ENCODE results near the gene TMCC3. TPM values are rescaled to one million over a fixed set of nuclear protein-coding genes. Genes with fewer than 3 reads are reported as not detected.

The TMCC3 gene
- total RNA-seq, 1 donor from 2014 or later: 48.1 TPM

DNA sequence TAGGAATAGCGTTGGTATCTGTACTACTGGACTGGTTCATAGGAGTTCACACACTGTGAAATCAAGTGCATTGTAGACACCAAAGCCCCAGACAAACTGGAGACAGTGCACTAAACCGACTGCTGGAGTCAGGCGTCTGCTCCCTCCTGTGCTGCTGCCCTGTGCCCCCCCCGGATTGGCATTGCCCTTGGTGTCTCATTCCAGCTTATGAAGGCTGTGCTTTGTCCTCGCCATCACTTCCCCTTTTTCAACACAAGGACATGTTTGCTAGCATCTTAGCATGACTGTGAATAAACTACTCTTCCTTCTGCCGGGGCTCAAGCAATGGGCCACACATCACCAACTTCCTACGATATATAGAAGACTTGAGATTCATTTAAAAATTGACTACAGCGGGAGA is 84.0 kb downstream of the TMCC3 start:
- no peak for DNase-seq (ENCODE audit: low spot score)
- no peak overlapping the region for H3K27ac Mint-ChIP-seq (ENCODE audit: unreplicated experiment)
- TF ChIP-seq, protein P1, sequence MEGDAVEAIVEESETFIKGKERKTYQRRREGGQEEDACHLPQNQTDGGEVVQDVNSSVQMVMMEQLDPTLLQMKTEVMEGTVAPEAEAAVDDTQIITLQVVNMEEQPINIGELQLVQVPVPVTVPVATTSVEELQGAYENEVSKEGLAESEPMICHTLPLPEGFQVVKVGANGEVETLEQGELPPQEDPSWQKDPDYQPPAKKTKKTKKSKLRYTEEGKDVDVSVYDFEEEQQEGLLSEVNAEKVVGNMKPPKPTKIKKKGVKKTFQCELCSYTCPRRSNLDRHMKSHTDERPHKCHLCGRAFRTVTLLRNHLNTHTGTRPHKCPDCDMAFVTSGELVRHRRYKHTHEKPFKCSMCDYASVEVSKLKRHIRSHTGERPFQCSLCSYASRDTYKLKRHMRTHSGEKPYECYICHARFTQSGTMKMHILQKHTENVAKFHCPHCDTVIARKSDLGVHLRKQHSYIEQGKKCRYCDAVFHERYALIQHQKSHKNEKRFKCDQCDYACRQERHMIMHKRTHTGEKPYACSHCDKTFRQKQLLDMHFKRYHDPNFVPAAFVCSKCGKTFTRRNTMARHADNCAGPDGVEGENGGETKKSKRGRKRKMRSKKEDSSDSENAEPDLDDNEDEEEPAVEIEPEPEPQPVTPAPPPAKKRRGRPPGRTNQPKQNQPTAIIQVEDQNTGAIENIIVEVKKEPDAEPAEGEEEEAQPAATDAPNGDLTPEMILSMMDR (IDR thresholded peaks at IDR 0.05; ENCODE audit: unreplicated experiment): no peak
- H3K9me3 Mint-ChIP-seq (ENCODE audit: unreplicated experiment): no peaks in the 10 kb centered on the region
- H3K4me1 Mint-ChIP-seq (ENCODE audit: unreplicated experiment): no peaks in the 10 kb centered on the region
- H3K36me3 Mint-ChIP-seq (ENCODE audit: low read depth, unreplicated experiment): peaks cover 17% of the 10 kb centered on the region
- no peak overlapping the region for H3K4me3 Mint-ChIP-seq (ENCODE audit: unreplicated experiment)
- H3K27me3 Mint-ChIP-seq (ENCODE audit: unreplicated experiment): peaks cover 7% of the 10 kb centered on the region

DNA sequence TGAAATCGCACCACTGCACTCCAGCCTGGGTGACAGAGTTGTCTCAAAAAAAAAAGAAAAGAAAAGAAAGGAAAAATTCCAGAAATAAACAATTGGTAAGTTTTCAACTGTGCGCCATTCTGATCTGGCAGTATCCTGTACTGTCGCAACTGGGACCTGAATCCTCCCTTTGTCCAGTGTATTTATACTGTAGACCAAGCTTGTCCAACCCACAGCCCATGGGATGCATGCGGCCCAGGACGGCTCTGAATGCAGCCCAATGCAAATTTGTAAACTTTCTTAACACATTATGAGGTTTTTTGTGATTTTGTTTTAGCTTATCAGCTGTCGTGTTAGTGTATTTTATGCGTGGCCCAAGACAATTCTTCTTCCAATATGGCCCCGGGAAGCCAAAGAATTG is 84.7 kb downstream of the TMCC3 start:
- H3K9me3 Mint-ChIP-seq (ENCODE audit: unreplicated experiment): no peaks in the 10 kb centered on the region
- peaks cover 10% of the 10 kb centered on the region for H3K36me3 Mint-ChIP-seq (ENCODE audit: low read depth, unreplicated experiment)
- TF ChIP-seq, protein P1 (IDR thresholded peaks at IDR 0.05; ENCODE audit: unreplicated experiment): no peak
- no peak overlapping the region for H3K27ac Mint-ChIP-seq (ENCODE audit: unreplicated experiment)
- H3K4me1 Mint-ChIP-seq (ENCODE audit: unreplicated experiment): peaks cover 2% of the 10 kb centered on the region
- peaks cover 7% of the 10 kb centered on the region for H3K27me3 Mint-ChIP-seq (ENCODE audit: unreplicated experiment)
- no peak overlapping the region for H3K4me3 Mint-ChIP-seq (ENCODE audit: unreplicated experiment)
- DNase-seq (ENCODE audit: low spot score): no peak

DNA sequence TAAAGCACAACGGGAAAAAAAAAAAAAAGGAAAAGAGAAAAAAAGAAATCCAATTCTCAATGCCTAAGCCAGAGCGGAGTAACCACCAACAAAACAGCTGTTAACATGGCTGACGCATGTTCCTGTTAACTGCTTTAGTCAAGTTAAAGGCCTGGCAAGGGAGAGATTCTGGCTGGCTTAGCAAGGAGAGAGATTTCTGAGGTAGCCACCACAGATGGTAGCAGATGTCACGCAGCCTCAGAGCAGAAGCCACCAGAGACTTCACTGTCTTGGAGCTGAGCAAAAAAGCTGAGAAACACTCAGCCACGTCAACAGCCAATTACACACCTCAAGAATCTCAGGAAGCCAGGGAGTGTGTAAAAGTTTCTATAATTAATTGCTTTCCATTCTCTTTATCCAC is 87.1 kb downstream of the TMCC3 start:
- no peak overlapping the region for H3K4me3 Mint-ChIP-seq (ENCODE audit: unreplicated experiment)
- no peak overlapping the region for H3K27ac Mint-ChIP-seq (ENCODE audit: unreplicated experiment)
- H3K36me3 Mint-ChIP-seq (ENCODE audit: low read depth, unreplicated experiment): peaks cover 3% of the 10 kb centered on the region
- DNase-seq (ENCODE audit: low spot score): no peak
- H3K27me3 Mint-ChIP-seq (ENCODE audit: unreplicated experiment): peaks cover 12% of the 10 kb centered on the region
- TF ChIP-seq, protein P1 (IDR thresholded peaks at IDR 0.05; ENCODE audit: unreplicated experiment): no peak
- peaks cover 8% of the 10 kb centered on the region for H3K4me1 Mint-ChIP-seq (ENCODE audit: unreplicated experiment)
- H3K9me3 Mint-ChIP-seq (ENCODE audit: unreplicated experiment): no peaks in the 10 kb centered on the region

DNA sequence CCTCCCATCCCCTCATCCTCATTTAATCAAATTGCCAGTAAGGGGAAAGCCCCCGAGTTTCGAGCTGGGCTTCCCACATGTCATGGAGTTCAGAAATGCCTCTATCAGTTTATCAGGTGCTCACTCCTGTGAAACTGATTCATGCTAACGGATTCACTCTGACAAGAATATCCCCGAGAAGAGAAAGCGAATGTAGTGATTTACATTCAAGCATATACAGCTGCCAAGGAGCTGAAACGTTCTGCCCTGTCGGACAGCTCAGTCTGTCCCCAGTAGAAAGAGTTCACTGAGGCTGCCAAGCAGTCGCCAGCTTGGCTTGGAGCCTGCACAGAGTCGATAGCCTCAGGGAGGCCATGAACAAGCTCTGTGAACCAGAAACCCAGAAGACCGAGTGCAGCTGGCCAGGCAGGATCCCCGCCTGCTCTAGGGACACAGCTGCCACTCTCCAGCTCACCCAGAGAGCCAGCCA is 88.4 kb downstream of the TMCC3 start:
- TF ChIP-seq, protein P1 (IDR thresholded peaks at IDR 0.05; ENCODE audit: unreplicated experiment): no peak
- Mint-ChIP-seq H3K27me3 (ENCODE audit: unreplicated experiment) (peaks cover 12% of the 10 kb centered on the region), H3K4me1 (ENCODE audit: unreplicated experiment) (peaks cover 8% of the 10 kb centered on the region), H3K4me3 (ENCODE audit: unreplicated experiment) (no peak overlapping the region), H3K36me3 (ENCODE audit: low read depth, unreplicated experiment) (peaks cover 3% of the 10 kb centered on the region), H3K9me3 (ENCODE audit: unreplicated experiment) (no peaks in the 10 kb centered on the region), H3K27ac (ENCODE audit: unreplicated experiment) (no peak overlapping the region)
- no peak for DNase-seq (ENCODE audit: low spot score)

DNA sequence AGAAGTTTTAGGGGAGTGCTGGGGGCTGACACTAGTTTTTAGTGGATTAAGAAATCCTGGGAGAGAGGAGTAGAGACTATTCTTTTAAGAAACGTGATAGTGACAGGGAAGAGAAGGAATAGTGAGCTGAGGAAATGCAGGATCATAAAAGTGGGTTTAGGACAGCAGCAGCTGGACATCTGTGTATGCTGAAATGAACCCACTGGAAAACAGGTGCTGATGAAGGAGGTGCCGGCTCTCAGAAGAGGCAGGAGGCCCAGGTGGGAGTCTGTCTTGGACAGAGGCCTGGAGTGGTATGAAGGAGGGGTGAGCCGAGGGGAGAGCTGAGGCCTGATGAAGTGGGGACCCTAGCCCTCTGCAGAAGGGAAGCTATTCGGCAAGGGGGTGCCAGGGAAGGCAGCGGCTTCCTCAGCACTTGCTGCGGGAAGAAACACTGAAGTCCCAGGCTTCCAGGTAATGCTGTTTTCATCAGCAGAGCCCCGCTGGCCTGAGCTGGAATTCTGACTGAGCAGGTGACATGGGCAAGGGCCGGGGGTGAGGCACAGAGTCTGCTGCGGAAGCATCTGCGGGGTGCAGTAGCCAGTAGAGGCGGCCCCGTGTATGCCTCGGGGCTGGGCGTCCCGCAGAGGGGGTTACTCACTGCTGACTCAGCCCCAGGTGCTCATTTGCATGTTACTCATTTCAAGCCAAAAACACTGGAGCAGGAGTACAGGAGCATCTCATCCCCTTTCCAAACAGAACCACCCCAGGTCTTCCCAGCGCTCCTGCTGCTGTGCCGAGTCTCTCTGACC is 89.7 kb downstream of the TMCC3 start:
- H3K27me3 Mint-ChIP-seq (ENCODE audit: unreplicated experiment): peaks cover 12% of the 10 kb centered on the region
- H3K4me3 Mint-ChIP-seq (ENCODE audit: unreplicated experiment): no peak overlapping the region
- H3K9me3 Mint-ChIP-seq (ENCODE audit: unreplicated experiment): no peaks in the 10 kb centered on the region
- no peak for DNase-seq (ENCODE audit: low spot score)
- H3K4me1 Mint-ChIP-seq (ENCODE audit: unreplicated experiment): peaks cover 8% of the 10 kb centered on the region
- TF ChIP-seq, protein P1 (IDR thresholded peaks at IDR 0.05; ENCODE audit: unreplicated experiment): no peak
- no peak overlapping the region for H3K27ac Mint-ChIP-seq (ENCODE audit: unreplicated experiment)
- peaks cover 3% of the 10 kb centered on the region for H3K36me3 Mint-ChIP-seq (ENCODE audit: low read depth, unreplicated experiment)

Data from endothelial cell (in vitro differentiated cells).